Fibroblast of gingiva (primary cell): ENCODE measurements around the gene ANXA4.
A peak's percentile ranks its signal among the peaks of the same experiment; 100 is the strongest.
"Not testable (repeated sequence)": the region's sequence is repeated elsewhere in the genome, so short reads cannot be mapped to it uniquely, and the experiment has no call there.

ENCODE experiments used
- DNase-seq: peaks from one replicate; pipeline ENCODE4 v3.0.0-alpha.2; 2011; ENCODE audit warnings: low read depth

Gene ANXA4

DNA sequence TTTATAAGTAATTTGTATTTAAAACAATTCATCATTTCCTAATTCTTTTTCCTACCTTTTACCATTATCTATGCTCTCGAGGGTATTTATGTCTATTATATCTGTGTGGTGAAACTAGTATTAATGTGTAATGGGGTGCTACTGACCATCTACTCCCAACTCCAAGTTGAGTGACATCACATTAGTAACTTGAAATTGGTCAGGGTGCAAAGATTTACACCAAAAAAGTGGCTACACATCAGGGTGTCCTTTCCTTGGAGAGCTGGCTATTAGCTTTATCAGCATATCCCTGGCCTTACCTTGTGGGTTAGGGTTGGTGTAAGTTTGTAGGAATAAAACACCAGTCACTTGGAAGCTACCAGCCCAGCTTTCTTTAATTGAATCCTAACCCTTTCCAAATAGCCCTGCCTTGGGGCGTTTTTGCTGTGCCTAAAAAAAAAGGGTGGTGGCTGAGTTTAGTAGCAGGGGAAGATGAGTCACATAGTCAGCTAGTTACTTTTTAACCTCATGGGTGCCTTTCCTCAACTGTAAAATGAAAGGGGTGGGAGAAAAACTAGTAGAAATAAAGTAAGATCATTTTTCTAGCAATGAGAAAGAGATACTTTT is 14.0 kb downstream of the ANXA4 start:
- DNase-seq: peak; percentile 72

DNA sequence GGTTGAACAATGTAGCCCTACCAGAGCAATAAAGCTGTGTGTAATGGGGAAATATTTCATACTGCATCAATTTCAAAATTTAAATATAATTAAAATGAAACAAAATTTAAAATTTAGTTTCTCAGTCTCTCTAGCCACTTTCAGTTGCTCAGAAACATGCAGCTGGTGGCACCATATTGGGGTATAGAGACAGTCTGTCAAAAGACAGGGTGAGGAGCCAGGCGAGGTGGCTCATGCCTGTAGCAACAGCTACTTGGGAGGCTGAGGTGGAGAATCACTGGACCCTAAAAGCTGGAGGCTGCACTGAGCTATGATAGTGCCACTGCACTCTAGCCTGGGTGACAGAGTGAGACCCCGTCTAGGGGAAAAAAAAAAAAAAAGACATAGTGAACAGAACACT is 20.1 kb downstream of the ANXA4 start:
- no peak for DNase-seq

DNA sequence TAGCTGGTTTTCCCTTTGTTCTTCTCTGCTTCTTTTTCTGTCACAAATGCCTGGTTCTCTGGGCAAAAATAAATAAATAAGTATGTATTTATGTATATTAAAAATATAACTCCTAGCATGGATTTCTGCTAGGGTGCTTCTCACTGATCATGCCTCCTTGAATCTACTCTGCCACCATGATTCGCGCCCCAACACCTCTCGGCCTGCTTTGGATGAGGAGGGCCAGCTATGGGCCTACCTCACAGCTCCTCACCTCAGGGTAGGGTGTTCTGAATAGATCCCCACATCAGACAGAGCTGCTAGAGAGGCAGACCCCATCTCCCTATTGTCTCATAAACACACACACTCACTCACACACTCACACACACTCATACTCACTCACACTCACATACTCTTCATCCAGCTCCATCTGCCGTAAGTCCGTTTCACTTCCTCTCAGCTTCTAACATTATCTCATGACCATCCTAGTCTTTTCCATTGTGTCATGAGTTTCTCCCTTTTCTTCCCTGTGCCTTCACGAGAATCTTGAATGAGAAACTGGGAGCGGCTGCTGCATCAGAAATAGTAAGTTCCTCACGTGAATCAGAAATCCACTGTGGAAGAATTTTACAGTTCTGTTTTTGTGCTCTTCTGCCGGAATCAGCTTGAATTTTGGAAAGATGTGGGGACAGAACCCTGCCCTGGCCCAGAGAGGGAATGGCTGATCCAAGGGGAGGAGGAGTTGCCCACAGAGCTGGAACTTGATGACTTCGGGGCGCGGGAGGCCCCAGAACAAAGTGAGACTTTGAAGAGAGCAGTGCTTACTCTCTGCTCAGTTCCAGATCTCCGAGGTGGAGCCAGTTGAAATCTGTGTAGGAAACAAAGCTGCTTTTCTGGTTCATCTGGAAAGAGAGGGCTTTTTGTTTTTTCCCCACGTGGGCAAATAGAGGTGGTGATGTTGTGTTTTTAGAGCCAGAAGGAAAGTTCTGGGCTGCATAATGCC is 20.9 kb downstream of the ANXA4 start:
- DNase-seq: no peak

DNA sequence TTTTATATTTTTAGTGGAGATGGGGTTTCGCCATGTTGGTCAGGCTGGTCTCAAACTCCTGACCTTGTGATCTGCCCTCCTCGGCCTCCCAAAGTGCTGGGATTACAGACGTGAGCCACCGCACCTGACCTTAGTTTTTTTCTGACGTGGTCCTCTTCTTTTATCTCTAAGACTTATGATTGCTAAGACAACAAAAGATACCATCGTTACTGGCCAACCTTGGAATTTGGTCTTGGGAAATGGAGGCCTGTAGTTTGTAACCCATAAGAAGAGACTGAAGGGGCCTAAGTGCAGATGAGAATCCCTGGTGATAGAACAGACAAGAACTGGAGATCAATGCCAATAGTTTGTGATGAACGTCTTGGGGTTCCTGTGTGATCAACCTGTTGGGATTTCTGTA is 21.9 kb downstream of the ANXA4 start:
- not testable (repeated sequence) for DNase-seq

DNA sequence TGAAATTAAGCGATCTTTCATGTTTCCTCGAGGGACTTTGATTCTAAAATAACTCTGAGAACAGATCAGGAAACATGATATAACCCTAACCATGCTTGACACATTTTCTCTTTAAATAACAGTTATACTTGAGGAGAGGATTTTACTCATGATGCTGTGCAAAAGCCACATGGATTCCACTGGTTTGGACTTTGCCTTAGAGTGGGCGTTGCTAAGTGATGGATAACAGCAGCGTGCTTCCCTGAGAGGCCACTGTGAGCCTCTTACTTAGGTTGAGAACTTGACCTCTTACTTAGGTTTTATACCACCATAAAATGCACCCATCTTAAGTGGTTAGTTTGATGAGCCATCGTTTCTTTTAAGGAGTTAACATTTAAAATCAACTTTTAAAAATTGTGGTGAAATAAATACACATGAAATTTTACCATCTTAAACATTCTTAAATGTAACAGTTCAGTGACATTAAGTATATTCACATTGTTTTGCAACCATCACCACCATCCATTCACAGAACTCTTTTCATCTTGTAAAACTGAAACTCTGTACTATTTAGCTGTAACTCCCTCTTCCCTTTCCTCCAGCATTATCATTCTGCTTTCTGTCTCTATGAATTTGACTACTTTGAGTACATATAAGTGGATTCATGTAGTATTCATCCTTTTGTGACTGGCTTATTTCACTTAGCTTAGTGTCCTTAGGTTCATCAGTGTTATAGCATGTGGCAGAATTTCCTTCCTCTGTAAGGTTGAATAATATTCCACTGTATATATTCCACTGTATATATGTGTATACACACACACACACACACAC is 22.6 kb downstream of the ANXA4 start:
- DNase-seq: no peak

DNA sequence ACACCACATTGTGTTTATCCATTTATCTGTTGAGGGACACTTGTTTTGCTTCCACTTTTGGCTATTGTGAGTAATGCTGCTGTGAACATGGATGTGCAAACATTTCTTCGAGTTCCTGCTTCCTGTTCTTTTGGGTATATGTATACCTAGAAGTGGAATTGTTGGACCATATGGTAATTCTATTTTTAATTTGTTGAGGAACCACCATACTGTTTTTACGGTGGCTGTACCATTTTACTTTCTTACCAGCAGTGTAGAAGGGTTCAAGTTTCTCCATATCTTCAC is 23.1 kb downstream of the ANXA4 start:
- no peak for DNase-seq

DNA sequence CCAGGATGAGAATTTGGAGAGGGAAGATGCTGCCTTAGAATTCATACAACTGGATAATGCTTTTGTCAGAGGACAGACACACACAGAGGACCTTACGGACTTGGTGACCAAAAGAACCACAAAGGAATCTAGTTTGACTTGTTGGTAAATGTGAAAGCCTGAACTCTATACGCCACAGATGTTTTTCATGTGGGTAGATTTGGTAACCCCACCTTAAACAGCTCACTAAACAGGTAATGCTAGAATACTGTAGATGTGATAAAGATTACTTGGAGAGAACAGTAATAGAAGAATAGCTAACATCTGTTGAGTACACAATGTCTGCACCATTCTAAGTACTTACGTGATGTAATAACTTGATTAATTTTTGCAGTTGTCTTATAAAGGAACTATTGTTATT is 24.1 kb downstream of the ANXA4 start:
- DNase-seq: no peak

DNA sequence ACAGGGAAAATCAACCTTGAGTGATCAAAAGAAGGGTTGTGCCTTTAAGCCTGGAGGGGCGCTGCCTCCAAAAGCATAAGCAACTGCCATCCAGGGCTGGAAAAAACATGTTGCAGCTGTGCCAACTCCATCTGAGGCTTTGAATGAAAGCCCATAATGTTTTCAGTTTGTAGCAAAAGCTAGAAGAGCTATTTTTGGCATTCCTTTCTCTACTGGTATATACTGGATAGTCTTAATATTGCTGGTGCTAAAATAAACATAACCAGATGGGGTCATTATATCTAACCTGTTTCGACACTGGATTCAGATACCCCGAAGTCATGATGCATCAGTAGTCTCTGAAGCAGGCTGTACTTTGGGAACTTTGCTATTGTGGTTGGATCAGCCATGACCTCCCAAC is 25.1 kb downstream of the ANXA4 start:
- DNase-seq: peak; percentile 96

DNA sequence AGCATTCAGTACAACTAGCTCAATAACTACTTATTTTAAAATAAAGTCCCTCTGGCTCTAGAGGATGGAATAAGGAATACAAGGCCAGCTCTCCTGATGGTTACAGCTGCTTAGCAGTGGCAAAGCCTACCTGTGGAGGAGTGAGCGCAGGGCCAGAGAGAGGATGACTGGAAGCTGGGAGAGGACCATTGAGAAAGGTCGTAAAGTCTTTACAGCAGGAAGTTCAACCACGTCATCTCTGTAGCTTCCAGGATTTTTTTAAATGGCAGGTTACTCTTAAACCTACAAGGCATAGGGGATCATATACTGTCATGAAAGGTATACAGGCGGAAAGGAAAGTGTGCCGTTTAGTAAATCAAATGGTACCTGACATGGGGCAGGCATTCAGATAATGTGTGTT is 26.3 kb downstream of the ANXA4 start:
- no peak for DNase-seq

DNA sequence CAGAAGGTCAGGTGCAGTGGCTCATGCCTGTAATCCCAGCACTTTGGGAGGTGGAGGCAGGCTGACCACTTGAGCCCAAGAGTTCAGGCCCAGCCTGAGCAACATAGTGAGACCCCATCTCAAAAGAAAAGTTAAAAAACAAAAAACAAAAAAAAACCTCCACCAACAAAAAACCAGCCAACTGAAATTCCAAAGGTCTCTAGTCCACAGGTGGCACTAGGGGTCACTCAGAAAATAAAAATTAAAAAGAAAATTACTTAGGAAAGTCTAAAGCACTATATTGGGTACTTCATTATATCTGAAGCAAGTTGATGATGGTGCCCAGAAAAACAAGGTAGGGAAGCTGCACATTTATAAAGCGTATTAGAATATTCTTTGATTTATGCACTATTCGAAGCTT is 26.9 kb downstream of the ANXA4 start:
- no peak for DNase-seq

DNA sequence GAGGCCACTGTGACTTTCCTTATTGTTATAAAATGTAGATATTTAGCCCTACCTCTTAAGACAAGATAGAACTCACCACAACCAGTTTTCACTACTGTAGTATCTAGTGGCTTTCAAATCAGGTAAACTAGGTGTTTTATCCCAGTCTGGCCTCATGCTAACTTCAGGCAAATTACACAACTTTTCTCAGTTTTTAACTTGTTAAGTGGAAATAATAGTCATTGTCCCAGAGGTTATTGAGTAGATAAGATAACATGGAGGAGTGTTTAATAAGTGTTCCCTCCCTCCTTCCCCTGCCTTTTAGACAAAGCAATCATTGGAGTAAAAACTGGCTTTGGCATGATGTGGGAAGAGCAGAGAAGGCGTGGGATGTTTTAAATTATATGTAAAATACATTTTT is 27.3 kb downstream of the ANXA4 start:
- no peak for DNase-seq

DNA sequence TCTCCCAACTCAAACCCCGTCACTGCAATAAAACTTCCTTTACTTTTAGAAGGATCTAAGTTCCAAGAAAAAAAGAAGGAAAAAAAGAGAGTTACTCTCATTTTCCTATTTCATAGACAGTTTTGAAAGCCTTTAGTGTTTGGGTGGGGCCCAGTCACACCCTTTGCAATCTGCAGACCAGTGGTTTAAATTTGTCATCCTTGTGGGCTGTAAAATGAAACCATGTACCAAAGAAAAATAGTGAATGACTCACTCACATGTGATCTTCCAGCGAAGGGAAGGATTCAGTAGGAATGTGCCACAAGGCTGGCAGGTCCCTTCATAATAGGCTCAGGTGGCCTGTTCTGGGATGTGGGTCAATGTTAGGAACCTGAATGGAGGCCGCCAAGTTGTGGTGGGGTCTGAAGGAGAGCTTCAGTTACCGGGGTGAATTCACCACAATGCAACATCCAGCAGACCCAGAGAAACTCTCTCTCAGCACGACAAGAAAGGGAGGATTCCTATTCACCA is 28.3 kb downstream of the ANXA4 start:
- DNase-seq: peak; percentile 81

DNA sequence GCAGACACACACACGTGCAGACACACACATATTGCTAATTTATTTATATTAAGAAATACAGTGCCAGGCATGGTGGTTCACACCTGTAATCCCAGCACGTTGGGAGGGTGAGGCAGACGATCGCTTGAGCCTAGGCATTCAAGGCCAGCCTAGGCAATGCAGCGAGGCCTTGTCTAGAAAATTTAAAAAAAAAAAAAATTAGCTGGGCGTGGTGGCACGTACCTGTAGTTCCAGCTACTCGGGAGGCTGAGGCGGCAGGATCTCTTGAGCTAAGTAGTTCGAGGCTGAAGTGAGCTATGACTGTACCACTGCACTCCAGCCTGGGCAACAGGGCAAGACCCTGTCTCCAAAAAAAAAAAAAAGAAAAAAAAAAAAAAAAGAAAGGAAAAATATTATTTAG is 28.8 kb downstream of the ANXA4 start:
- no peak for DNase-seq

DNA sequence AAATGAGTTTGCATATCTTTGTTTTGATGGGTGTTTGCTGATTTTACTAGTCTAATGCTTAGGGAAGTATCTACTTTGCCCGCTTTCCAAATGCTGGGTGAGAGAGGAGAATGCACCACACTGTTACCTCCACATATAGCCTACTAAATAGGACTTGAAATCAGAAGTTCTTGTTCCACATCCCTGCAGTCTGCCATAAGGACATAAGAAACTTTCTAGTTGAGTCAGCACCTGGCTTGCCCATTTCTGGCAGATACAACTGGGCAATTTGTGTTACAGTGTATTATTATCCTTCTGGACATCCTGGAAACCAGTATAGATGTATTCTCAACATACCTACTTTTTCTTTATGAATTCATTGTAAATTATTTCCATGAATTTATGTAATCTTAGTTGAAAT is 29.5 kb downstream of the ANXA4 start:
- DNase-seq: no peak

DNA sequence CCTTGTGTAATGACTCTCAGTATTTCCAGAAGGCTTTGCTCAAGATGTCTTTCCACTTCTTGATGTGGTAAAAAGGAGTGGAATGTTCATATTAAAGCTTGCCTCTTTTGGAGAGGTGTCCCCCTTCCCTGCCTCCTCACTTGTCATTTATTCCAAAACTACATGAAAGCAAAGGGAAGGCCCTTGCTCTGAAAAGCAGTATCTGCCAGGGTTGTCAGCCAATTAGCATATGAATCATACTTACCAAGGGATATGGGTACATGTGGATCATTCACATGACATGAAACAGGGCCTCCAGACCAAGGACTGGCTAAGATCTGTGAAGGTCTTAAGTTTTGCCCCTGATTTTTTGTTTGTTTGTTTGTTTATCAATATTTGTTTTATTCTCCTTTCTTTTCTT is 31.3 kb downstream of the ANXA4 start:
- DNase-seq: peak; percentile 65

DNA sequence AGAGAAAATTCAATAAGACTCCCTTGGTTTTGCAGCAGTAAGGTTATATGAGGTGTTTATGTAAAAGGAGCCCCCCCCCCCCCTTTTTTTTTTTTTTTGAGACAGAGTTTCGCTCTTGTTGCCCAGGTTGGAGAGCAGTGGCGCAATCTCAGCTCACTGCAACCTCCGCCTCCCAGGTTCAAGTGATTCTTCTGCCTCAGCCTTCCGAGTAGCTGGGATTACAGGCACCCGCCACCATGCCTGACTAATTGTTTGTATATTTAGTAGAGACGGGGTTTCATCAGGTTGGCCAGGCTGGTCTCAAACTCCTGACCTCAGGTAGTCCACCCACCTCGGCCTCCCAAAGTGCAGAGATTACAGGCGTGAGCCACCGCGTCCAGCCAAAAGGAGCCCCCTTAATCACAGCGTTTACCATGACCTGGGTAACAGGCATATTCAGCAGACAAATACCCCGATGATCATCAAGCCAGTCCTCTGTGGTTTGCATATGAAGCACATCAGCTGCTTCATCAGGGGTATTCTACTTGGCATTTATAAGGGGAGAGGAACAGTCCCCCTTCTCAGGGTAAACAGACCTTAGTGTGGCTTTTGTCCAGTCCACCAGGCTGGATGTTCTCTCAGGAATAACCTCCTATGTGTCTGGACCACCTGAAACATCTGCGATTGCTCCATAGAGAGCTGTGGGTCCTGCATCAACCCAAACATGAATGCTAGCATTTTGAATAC is 32.5 kb downstream of the ANXA4 start:
- not testable (repeated sequence) for DNase-seq

DNA sequence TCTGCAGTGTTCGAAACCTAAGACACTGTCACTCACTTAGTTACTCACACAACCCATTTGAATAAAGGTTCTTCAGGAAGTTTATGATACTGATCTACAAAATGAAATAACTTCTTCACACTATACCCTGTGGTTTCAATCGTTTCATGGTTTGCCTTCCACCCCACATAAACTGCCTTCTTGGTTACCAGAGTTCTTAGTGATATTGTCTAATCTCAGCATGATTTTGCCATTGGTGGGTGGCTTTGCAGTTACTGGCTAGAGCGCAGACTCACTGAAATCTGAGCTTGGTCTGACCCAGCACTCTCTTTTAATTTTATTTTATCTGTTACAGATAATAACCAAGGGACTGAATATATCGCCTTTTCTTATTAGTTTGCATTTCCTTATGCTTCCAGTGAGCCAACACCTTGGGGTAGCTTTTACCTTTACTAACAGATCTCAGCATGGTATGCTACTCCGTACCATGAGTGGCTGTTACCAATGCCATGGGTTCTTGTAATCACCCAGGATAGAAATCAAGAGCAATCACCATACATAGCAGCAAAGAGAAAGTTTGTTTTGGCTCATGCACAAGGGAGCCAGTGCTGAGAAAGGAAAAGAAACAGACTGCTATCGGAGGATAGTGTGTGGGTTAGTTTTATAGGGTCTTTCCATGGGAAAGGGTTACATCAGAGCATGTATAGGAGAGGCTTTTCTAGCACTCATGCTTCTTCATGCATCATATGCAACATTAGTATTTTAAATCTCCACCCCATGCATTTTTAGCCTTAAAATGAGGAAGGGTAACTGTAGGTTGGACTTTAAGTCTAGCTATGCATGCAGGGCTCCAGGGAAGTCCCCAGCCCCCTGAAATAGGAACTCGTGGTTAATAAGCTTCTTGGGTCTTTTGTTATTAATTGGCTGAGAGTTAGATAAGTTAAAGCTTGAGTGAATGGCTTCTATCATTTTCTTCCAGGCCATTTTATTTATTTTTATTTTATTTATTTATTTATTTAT is 33.3 kb downstream of the ANXA4 start:
- DNase-seq: no peak

DNA sequence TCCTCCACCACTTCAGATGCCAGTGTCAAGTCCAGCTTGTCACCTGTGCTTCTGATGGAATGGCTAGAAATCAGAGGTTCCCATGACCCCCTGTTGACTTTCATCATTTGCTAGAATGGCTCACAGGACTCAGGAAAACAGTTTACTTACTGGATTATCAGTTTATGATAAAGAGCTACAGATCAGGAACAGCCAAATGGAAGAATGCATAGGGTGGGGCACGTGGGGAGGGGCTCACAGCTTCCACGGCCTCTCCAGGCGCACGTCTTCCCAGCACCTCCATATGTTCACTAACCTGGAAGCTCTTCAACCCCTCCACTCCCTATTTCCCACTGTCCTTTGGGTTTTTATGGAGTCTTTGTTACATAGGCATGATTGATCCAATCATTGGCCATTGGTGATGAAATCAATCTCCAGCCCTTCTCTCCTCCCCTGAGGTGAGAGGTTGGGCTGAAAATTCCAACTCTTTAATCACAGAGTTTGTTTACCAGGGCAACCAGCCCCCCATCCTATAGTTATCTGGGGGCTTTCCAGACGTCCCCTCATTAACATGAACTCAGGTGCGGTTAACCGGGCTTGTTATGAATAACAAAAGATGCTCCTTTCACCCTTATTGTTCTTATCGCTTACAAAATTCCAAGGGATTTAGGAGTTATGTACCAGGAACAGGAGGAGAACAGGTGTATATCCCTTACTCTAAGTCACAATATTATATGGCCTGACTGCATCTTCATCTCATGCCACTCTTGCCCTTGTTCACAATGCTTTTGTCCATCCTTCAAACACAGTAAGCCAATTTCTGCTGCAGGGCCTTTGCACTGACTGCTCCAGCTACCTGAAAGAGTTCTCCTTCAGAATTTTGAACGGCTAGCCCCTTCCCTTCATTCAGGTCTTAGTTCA is 35.2 kb downstream of the ANXA4 start:
- DNase-seq: no peak

DNA sequence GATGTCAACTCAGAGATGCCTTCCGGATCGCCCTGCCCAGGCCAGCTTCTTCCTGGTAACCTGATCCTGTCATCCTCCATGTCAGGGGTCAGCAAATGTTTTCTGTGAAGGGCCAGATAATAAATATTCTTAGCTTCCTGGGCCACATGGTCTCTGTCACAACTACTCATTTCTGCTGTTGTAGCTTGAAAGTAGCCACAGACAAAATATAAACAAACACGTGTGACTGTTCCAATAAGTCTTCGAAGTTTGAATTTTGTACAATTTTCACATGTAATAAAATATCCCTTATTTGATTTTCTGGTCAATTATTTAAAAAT is 35.8 kb downstream of the ANXA4 start:
- no peak for DNase-seq
